HG03354 (cell line): Measurements from ENCODE around the gene SHD.

ENCODE experiments used
- ATAC-seq: cut with Tn5 transposase; IDR thresholded peaks from one replicate; pipeline ENCODE4 v1.9.1; 2021; ENCODE audit warnings: mild to moderate bottlenecking; ENCODE audit not compliant: unreplicated experiment, poor library complexity, severe bottlenecking

SHD gene

DNA sequence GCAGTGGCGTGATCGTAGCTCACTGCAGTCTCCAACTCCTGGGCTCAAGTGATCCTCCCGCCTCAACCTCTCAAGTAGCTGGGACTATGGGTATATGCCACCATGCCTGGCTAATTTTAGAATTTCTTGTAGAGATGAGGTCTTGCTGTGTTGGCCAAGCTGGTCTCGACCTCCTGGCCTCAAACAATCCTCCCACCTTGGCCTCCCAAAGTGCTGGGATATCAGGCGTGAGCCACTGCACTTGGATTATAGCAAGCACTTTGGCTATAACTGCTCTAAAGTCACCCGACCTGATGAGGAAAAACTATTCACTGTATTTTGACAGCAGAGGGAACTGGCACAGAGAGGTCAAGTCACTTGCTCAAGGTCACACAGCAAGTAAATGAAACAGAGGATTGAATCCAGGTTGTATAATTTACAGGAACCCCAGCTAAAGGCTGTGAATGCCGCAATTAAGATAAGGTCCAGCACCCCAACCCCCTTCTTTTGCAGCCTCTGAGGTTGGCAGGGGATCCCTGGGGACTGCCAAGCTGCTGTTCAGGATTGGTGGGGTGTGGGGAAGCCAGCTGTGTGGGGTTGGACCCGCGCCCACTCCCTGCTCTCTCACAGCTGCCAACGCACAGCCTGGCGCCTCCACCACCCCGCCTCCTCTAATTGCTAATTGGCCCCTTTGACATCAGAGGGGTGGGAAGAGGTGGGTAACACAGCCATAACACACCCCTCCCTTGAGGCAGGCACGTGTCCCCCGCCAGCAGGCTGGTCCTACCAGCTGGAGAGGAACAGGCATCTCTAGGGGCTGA, 17.1 kb downstream of the SHD start:
- ATAC-seq: no peak

DNA sequence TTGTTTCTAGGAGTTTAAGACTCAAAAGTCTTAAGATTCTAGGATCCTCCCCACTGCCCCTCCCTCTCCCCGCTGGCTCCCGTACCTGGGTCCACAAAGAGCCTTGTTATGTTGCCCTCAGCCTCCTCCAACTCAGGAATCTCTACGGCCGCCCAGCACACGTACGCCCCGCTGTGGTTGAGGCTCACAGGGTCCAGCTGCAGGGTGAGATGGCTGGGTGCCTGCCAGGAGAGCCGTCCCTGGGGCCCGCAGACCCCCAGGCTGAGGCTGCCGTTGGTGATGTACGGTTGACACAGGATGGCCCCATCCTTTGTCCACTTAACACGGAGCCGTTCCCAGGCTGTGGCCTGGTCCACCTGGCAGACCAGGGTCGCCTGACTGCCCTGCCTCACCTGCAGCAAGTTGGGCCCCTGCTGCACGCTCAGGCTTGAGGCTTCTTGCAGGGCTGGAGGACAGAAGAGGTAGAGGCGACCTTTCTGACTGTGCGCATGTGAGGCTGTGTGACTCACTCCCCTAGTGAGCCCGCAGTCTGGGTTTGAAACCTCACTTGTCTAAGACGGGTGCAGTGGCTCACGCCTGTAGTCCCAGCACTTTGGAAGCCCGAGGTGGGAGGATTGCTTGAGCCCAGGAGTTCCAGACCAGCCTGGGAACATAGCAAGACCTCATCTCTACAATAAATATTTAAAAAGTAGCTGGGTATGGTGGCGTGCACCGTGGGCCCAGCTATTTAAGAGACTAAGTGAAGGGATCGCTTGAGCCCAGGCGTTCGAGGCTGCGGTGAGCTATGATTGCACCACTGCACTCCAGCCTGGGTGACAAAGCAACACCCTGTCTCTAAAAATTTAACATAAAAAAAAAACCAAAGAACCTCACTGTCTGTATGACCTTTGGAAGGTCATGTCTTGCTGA, 19.1 kb downstream of the SHD start:
- ATAC-seq: no peak

DNA sequence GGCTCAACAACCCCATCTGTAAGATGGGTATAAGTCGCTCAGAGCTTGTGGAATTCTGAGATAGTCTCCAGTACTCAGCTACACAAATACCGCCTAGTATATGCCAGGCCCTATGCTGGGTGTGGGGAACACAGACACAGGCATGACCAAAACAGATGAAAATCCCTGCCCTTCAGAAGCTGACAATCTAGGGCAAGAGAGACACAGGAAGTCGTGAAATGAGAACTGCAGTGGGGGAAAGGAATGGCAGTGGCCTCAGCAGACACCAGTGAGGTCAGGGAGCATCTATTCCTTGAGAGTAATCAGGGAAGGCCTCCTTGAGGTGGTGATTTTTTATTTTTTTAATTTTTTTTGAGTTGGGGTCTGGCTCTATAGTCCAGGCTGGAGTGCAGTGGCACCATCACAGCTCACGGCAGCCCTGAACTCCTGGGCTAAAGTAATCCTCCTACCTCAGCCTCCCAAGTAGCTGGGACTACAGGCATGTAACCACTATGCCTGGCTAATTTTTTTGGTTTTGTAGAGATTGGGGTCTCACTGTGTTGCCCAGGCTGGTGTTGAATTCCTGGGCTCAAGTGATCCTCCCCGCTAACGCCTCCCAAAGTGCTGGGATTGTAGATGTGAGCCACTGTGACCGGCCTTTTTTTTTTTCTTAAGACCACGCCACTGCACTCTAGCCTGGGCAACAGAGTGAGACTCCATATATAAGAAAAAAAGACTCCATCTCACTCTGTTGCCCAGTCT, 19.9 kb downstream of the SHD start:
- no peak for ATAC-seq

DNA sequence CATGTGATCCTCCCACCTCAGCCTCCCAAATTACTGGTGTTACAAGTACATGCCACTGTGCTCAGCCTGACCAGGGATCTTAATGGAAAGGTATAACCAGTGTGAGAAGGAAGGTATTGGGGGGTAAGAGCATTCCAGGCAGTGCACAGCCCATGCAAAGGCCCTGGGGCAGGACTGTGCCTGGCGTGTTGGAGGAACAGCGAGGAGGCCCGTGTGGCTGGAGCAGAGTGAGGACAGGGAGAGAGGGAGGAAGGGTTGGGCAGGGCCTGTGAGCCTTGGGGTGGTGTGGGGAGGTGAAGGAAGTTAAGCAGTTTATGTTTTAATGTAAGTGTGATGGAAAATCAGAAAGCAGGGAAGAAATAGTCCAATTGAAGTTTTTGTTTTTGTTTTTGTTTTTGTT, 21.5 kb downstream of the SHD start:
- no peak for ATAC-seq

DNA sequence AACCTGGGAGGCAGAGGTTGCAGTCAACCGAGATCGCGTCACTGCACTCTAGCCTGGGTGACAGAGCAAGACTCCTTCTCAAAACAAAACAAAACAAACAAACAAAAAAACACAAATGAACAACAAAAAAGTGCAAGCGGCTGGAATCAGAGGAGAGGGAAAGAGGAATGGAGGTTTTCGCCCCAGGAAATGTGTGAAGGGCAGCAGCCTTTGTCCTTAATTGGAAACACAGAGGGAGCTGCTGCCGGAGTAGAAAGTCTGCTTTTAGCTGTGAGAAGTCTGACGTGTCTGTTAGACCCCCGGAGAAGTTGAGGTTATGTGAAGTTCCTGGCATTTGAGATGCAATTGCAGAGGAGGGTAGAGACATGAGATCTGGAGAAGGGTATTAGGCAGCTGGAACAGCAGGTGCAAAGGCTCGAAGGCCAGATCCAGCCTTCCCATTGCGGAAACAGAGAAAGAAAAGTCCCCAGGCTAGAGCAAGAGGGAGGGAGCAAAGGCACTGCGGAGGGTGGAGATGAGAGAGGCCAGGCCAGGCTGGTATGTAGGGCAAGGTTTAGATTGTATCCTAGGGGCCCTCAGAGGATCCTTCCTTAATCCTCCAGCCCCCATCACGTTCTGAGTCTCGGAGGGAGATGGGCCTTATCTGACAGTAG, 22.6 kb downstream of the SHD start:
- ATAC-seq: no peak

DNA sequence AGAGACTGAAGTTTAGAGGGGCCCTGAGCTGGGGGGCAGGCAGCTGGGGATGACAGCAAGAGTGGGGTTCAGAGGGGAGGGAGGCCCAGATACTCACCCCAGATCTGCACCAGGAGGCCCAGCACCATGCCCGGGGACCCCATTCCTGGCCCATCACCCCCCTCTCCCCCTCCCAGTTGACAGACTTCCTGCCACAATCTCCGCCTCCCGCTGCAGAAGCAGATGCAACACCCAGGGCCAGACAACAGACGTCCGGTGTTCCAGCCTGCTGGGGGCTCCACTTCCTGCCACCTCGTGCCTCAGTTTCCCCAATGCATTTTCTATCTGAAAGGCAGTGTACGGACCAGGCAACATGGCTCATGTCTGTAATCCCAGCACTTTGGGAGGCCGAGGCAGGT, 23.2 kb downstream of the SHD start, which contains the start of gene TMIGD2:
Gene TMIGD2 (minus strand): TSS at position 147 of the 398 bp plus-strand sequence. CDS start 4 bp downstream, at position 143.
- no peak for ATAC-seq

DNA sequence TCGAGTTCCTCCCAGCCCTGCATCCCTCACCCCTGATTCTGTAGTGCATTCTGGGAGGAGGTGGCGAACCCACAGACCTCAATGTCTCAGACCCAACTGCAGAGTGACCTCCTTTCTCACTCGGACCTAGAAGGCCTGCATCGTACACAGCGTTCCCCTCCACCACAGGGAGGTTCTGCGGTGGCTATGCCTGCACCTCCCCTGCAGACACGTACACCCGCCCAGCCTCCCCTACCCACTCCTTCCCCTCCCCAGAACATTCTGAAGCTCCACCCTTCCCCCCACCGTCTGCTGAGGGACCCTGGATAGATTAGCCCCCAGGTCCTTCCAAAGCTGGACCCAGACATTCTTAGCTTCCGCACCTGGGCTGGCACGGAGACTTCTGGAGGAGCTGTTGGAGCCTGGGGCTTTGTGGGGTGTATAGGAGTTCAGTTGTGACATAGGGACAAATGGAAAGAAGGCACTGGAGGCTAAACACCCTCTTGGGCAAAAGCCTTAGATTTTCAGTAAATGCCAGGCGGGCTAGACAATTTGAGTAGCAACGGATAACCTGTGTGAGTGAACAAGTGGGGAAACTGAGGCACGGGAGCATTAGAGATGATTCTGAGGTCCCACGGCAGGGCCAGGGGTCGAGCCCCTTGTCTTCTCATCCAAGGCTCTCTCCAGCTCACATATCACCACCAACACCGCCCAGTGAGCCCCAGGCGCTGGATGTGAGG, 24.9 kb downstream of the SHD start:
- ATAC-seq: no peak

DNA sequence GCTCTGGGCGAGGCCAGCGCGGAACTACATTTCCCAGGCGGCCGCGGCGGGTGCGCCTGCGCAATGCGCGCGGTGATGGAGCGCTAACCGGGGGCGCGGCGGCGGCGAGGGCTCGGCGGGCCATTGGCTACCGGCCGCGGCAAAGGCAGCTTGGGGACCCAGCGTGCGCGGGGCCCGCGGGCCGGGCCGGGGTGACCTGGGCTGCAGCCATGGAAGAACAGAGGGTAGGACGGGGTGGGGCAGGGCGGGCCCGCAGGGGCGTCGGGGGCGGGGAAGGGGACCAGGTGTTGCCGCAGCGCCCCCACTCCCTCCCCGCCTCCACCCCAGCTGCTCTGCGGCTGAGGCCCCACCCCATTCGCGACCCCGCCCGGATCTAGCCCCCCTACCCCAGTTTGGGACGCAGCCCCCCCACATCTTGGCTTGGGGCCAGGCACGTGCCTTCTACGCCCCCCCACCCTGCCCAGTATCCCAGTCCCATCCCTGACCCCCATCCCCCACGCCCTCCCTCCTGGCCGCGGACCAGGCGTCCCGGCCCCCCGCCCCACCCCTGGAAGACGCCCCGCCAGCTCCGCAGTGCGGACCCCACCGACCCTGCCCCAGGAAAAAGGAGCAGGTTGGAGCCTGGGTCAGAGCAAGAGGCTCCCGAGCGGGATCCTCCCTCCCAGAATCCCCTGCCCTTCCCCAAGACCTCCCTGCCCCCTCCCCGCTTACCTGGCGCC, 25.6 kb downstream of the SHD start, which contains the start of gene FSD1:
Gene FSD1 (plus strand): TSS at position 61 of the 719 bp plus-strand sequence. CDS start 149 bp downstream, at position 210.
- no peak for ATAC-seq

DNA sequence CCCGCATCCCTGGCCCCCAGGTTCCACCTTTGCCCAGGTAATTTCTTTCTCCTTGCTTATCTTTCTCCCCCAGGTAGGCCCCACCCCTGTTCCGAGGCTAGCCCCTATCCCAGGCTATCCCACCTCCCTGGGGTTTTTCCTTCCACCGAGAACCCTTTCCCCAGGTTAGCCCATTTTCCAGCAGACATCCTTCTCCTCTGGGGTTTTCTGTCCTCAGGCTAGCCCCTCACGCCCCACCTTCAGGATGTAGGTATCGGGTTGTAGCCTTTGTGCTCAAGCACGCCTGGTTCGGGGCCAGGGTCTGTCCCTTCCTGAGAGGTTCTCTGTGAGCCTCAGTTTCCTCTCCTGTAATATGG, 26.2 kb downstream of the SHD start:
- no peak for ATAC-seq

DNA sequence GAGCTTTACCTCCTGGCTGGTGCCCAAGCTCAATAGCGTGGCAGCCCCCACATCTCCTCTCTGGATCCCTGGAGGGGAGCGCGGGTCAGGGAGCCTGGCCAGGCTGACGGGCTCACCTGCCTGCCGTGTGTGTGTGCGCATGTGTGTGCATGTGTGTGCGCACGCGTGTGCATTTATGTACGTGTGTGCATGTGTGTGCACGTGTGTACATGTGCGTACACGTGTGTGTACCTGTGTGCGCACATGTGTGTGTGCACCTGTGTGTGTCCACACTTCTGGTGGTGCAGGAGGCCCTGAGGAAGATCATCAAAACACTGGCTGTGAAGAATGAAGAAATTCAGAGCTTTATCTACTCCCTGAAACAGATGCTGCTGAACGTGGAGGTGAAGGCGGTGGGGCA, 26.6 kb downstream of the SHD start:
- no peak for ATAC-seq

DNA sequence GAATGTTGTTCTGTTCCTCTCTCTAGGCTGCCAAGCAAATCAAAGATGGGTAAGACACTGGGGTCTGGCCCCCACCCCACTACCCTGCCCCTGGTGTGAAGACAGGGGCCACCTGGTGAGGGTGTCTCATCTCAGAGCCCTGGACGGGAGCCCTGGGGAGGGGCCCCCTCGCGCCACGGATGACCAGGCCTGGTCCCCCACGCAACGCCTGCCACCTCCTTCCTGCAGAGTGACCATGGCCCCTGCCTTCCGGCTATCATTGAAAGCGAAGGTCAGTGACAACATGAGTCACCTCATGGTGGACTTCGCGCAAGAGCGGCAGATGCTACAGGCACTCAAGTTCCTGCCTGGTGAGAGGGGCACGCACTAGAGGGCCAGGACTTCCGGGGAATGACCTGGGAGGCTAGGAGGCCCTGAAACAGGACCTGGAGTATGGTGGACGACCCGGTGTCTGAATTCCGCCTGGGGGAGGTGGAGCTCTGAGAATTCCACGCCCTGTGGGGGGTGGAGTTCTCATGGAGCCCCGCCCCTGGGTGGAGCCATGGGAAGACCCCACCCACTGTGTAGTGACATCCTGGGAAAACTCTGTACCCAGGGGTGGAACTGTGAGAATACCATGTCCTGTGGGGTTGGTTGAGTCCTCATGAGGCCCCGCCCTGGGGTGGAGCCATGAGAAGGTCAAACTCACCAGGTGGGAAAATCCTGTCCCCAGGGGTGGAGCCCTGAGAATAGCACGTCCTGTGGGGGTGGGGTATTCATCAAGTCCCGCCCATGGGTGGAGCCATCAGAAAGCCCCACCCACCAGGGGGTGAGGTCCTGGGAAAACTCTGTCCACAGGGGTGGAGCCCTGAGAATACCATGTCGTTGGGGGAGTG, 31.4 kb downstream of the SHD start:
- no peak for ATAC-seq

DNA sequence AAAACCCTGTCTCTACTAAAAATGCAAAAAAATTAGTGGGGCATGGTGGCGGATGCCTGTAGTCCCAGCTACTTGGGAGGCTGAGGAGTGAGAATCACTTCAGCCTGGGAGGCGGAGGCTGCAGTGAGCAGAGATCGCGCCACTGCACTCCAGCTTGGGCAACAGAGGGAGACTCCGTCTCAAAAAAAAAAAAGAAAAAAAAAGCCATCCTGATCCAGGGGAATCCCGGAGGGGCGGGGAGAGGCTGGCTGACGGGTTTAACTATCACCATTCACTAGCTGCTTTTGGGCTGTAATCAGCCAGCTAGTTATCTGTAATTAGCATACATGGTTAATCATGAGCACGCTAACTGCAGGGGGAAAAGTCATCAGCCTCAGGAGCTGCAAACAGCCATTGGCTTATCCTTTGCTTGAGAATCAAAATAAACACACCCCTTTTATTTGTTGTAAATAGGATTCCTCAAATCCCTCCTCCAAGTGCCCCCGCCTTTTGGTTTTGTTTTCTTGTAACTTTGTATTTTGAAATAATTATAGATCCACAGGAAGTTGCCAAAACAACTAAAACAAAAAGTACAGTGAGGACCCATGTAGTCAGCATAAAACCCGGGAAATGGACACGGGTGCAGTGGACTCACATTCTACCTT, 34.9 kb downstream of the SHD start:
- ATAC-seq: no peak

DNA sequence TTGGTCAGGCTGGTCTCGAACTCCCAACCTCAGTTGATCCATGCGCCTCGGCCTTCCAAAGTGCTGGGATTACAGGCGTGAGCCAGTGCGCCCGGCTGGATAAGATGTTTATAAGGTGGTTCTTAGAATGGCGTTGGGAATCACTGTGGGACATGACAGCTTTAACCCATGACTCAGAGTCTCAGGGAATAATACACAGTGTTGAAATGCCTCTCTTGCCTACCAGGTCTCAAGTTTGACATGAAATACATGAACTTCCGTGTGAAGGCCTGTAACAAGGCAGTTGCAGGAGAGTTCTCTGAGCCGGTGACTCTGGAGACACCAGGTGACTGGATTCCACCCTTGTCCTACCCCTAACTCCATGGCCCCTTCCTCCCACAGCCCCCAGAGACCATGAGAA, 37.9 kb downstream of the SHD start:
- no peak for ATAC-seq

DNA sequence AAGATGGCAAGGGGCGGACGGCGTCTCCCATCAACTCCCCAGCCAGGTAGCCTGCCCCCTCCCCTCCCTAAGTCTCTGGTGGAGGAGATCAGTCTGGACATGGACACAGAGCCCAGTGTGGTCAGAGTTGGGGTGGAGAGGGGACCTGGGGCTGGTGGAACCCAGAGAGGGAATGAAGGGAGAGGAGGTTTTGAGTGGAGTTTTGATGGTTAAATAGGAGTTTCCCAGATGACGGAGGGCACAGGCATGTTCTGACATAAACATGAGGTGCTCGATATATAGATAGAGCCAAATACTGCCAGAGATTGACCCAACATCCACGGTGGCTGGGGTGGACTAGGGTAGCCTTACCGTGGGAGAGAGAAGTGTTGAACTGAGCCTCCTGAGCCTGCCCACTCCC, 39.4 kb downstream of the SHD start:
- ATAC-seq: no peak

DNA sequence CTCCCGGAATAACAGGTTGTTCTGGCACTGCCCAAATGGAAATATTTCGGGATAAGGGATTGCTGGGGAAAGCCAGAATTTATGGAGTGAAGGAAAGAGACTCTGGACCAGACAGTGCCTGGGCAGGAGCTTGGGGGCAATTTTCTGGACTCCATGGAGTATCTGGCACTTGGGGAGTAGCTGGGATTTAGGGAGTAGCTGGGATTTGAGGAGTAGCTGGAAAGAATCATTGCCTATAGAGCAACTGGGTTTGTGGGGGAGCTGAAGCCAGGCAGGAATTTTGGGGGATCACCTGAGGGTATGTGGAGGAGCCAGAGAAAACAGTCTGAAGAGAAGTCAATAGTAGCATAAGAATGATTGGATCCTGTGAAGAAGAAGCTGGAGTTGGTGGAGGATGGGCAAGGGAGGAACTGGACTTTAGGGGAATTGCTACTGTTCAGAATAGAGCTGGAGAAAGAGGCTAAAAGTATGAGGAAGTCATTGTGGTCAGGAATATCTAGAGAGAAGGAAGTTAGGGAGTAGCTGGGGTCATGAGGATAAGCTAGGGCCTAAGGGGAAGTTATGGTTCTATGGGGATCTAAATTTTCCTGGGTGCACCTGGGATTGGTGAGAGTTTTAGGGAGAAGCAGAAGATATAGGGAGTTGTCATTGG, 40.1 kb downstream of the SHD start:
- ATAC-seq: no peak

DNA sequence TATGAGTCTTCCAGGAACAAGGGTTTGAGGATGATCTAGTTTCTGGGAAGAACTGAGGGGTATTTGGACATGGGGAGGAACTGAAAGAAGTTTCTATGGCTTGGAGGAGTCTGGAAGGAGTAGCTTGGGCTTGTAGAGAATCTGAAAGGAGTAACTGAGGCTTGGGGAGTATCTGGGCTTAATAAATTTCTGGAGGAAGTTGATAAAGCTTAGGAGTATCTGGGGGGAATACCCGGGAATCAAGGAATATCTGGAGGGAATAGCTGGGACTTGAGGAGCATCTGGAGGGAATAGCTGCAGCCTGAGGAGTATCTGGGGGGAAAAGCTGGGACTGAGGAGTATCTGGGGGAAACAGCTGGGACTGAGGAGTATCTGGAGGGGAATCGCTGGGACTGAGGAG, 41.4 kb downstream of the SHD start:
- no peak for ATAC-seq
